Measurements from ENCODE around the gene ARL2.
"Not testable (repeated sequence)": the region's sequence is repeated elsewhere in the genome, so short reads cannot be mapped to it uniquely, and the experiment has no call there.

The ARL2 gene

GRCh38 chr11:64996710-64997380 lies 17.1 kb upstream of the ARL2 start, which contains the start of gene BATF2:
BATF2 (minus strand) TSS chr11:64996971; CDS start chr11:64996914, 57 bp downstream.
- H3K4me3 ChIP-seq (replicated peaks in 1 of 2; ENCODE audit: low read depth in 2 of 2, low read length in 2 of 2): peak within 1 kb of the TSS; percentile 16 to 41
- TF ChIP-seq CTCF (IDR thresholded peaks at IDR 0.05; ENCODE audit: low read depth, low read length): peak; percentile 37
- peak; percentile 66 to 77 for DNase-seq (ENCODE audit: low read depth in 2 of 2)

GRCh38 chr11:64998141-64998540 lies 15.8 kb upstream of the ARL2 start:
- no peak overlapping the region for H3K4me3 ChIP-seq (replicated peaks in 1 of 2; ENCODE audit: low read depth in 2 of 2, low read length in 2 of 2)
- TF ChIP-seq CTCF (IDR thresholded peaks at IDR 0.05; ENCODE audit: low read depth, low read length): no peak
- no peak for DNase-seq (ENCODE audit: low read depth in 2 of 2)

- no peak for TF ChIP-seq CTCF (IDR thresholded peaks at IDR 0.05; ENCODE audit: low read depth, low read length)
- DNase-seq (ENCODE audit: low read depth in 2 of 2): no peak
- H3K4me3 ChIP-seq (replicated peaks in 1 of 2; ENCODE audit: low read depth in 2 of 2, low read length in 2 of 2): no peak overlapping the region
Measured at GRCh38 chr11:64998690-64999431, 15.1 kb upstream of the ARL2 start.

- TF ChIP-seq CTCF (IDR thresholded peaks at IDR 0.05; ENCODE audit: low read depth, low read length): no peak
- no peak overlapping the region for H3K4me3 ChIP-seq (replicated peaks in 1 of 2; ENCODE audit: low read depth in 2 of 2, low read length in 2 of 2)
- no peak for DNase-seq (ENCODE audit: low read depth in 2 of 2)
Measured at GRCh38 chr11:64999478-64999877, 14.5 kb upstream of the ARL2 start.

- no peak for TF ChIP-seq CTCF (IDR thresholded peaks at IDR 0.05; ENCODE audit: low read depth, low read length)
- no peak for DNase-seq (ENCODE audit: low read depth in 2 of 2)
- H3K4me3 ChIP-seq (replicated peaks in 1 of 2; ENCODE audit: low read depth in 2 of 2, low read length in 2 of 2): no peak overlapping the region
Measured at GRCh38 chr11:65002706-65003105, 11.3 kb upstream of the ARL2 start.

GRCh38 chr11:65003282-65003681 lies 10.7 kb upstream of the ARL2 start:
- DNase-seq (ENCODE audit: low read depth in 2 of 2): peak; percentile 42 to 50
- no peak for TF ChIP-seq CTCF (IDR thresholded peaks at IDR 0.05; ENCODE audit: low read depth, low read length)
- no peak overlapping the region for H3K4me3 ChIP-seq (replicated peaks in 1 of 2; ENCODE audit: low read depth in 2 of 2, low read length in 2 of 2)

GRCh38 chr11:65003968-65004367 lies 10.0 kb upstream of the ARL2 start:
- not testable (repeated sequence) for H3K4me3 ChIP-seq (replicated peaks in 1 of 2; ENCODE audit: low read depth in 2 of 2, low read length in 2 of 2); DNase-seq (ENCODE audit: low read depth in 2 of 2)
